Keratinocyte (primary cell): ENCODE measurements around the gene CNNM2. TPM values are rescaled to one million over a fixed set of nuclear protein-coding genes. Genes with fewer than 3 reads are reported as not detected.

Experiments
- DNase-seq: peaks from one replicate; pipeline ENCODE4 v3.0.0-alpha.2; 2011; ENCODE audit warnings: low read depth, missing footprints, low spot score
- FAIRE-seq: peaks from 2 replicates; lab custom pipeline; 2011; peaks lifted over from hg19 to GRCh38; lab: Jason Lieb, UNC
- H2AFZ ChIP-seq: 2 replicates; pipeline ENCODE4 v1.6.0; 2012; ENCODE audit warnings: low read length, control low read depth, inconsistent platforms; ENCODE audit not compliant: control insufficient read depth
- H3K27ac ChIP-seq: 2 replicates; pipeline ENCODE4 v1.5.1; 2011; ENCODE audit warnings: low read length; ENCODE audit not compliant: control insufficient read depth, insufficient read depth
- H3K27me3 ChIP-seq: 3 replicates; pipeline ENCODE4 v1.6.0; 2011; ENCODE audit warnings: low read length; ENCODE audit not compliant: control insufficient read depth, insufficient read depth; ENCODE audit errors: extremely low read depth
- H3K36me3 ChIP-seq, 2 experiments: 2 replicates in 1 of 2; 3 replicates in 1 of 2; pipeline ENCODE4 v1.5.1; 2011; ENCODE audit warnings: low read length in 2 of 2, mild to moderate bottlenecking in 1 of 2; ENCODE audit not compliant: control insufficient read depth in 2 of 2, insufficient read depth in 2 of 2; ENCODE audit errors: extremely low read depth in 1 of 2
- H3K4me1 ChIP-seq: 3 replicates; pipeline ENCODE4 v1.5.1; 2011; ENCODE audit warnings: low read length; ENCODE audit not compliant: control insufficient read depth, insufficient read depth; ENCODE audit errors: extremely low read depth
- H3K4me2 ChIP-seq: 3 replicates; pipeline ENCODE4 v1.6.0; 2011; ENCODE audit warnings: low read depth, low read length; ENCODE audit not compliant: control insufficient read depth, insufficient read depth; ENCODE audit errors: extremely low read depth
- H3K4me3 ChIP-seq, 3 experiments: fragments of 200-600 bp in 1 of 3; sonication (generic) in 1 of 3; 2 replicates in 2 of 3; 3 replicates in 1 of 3; pipeline ENCODE4 v1.5.1; 2011 to 2016; ENCODE audit warnings: low read length in 3 of 3, mild to moderate bottlenecking in 3 of 3, control low read depth in 2 of 3, inconsistent platforms in 1 of 3, low read depth in 1 of 3, mixed read lengths in 1 of 3, mixed run types in 1 of 3, moderate library complexity in 1 of 3; ENCODE audit not compliant: control insufficient read depth in 2 of 3, insufficient read depth in 2 of 3; ENCODE audit errors: extremely low read depth in 1 of 3
- H3K79me2 ChIP-seq: 2 replicates; pipeline ENCODE4 v1.6.0; 2012; ENCODE audit warnings: low read length; ENCODE audit not compliant: control insufficient read depth, insufficient read depth
- H3K9ac ChIP-seq: 3 replicates; pipeline ENCODE4 v1.6.0; 2011; ENCODE audit warnings: low read length; ENCODE audit not compliant: control insufficient read depth, insufficient read depth; ENCODE audit errors: extremely low read depth
- H3K9me1 ChIP-seq: 3 replicates; pipeline ENCODE4 v1.6.0; 2011; ENCODE audit warnings: low read length; ENCODE audit not compliant: control insufficient read depth, insufficient read depth; ENCODE audit errors: extremely low read depth
- H3K9me3 ChIP-seq: 2 replicates; pipeline ENCODE4 v1.5.1; 2012; ENCODE audit warnings: low read depth, low read length; ENCODE audit not compliant: control insufficient read depth
- H4K20me1 ChIP-seq: 3 replicates; pipeline ENCODE4 v1.6.0; 2011; ENCODE audit warnings: low read length; ENCODE audit not compliant: control insufficient read depth, insufficient read depth; ENCODE audit errors: extremely low read depth
- EZH2 ChIP-seq: IDR thresholded peaks from one replicate; pipeline ENCODE4 v1.6.1; 2012; ENCODE audit warnings: inconsistent platforms, mild to moderate bottlenecking, low read length, moderate library complexity
- dilution Hi-C: fragments of 300-500 bp; cut with MboI; formaldehyde crosslinking; loops from one replicate; pipeline ENCODE4 v1.7.0; 2020; ENCODE audit warnings: low sequenced_read_pairs; ENCODE audit not compliant: extremely low pct_ligation_motif_present
- polyA plus RNA-seq, 5 experiments: library from polyadenylated mRNA; depleted of rRNA in 3 of 5; stranded (reverse) in 3 of 5; stranded (forward) in 1 of 5; unstranded in 1 of 5; fragments of >200 nt; gene quantifications; 1 replicate in 1 of 5; 2 replicates in 3 of 5; 3 replicates in 1 of 5; pipeline versions ENCODE4 v1.2.1 to v1.2.3, GENCODE V29; 2011 to 2012; ENCODE audit warnings: missing spikeins in 2 of 5, low read depth in 1 of 5, low replicate concordance in 1 of 5
- TF ChIP-seq, protein P1 (sequence below), 3 experiments: IDR thresholded peaks in 1 of 3; conservative IDR thresholded peaks in 1 of 3; optimal IDR thresholded peaks in 1 of 3; 2 replicates in 2 of 3; 3 replicates in 1 of 3; pipeline versions ENCODE3 to v1.5.1; 2011; ENCODE audit warnings: low read length in 3 of 3, mild to moderate bottlenecking in 3 of 3, moderate library complexity in 2 of 3, control low read depth in 1 of 3, inconsistent platforms in 1 of 3; ENCODE audit not compliant: insufficient read depth in 2 of 3; ENCODE audit errors: extremely low read depth in 1 of 3

Gene CNNM2
- polyA plus RNA-seq, 1 donor (not counting 4 experiments of a cell fraction or from before 2014, with no cell fraction given) = 1.5 TPM

DNA sequence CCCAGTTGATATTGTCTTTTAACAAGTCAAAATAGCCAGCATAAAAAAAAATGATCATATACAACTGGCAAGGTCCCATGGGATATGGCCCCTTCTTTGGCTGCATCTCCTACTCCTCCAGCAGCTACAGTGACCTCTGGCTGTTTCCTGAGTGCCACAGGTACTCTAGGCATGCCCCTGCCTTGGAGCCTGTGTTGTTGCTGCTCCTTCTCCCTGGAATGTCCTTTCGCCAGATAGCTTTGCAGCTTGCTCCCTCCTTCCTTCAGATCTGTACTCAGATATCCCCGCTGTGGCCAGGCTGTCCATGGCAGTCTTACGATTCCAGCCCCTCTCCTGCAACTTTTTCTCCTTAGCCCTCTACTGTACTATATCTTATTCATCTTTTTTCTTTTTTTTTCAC lies 23.3 kb downstream of the CNNM2 start:
- Histone ChIP-seq H3K27me3 (no peaks in the 10 kb centered on the region), H3K79me2 (no peaks in the 10 kb centered on the region), H3K9me3 (no peaks in the 10 kb centered on the region), H2AFZ (no peak overlapping the region), H3K36me3 (no peaks in the 10 kb centered on the region), H3K9ac (no peak overlapping the region), H3K4me2 (no peak overlapping the region), H3K27ac (no peak overlapping the region), H4K20me1 (no peaks in the 10 kb centered on the region), H3K4me3 (no peak overlapping the region), H3K9me1 (no peaks in the 10 kb centered on the region), H3K4me1 (no peaks in the 10 kb centered on the region)
- no peak for FAIRE-seq
- dilution Hi-C loops = no loop called here
- no peak for DNase-seq
- no peak for TF ChIP-seq EZH2
- TF ChIP-seq, protein P1, sequence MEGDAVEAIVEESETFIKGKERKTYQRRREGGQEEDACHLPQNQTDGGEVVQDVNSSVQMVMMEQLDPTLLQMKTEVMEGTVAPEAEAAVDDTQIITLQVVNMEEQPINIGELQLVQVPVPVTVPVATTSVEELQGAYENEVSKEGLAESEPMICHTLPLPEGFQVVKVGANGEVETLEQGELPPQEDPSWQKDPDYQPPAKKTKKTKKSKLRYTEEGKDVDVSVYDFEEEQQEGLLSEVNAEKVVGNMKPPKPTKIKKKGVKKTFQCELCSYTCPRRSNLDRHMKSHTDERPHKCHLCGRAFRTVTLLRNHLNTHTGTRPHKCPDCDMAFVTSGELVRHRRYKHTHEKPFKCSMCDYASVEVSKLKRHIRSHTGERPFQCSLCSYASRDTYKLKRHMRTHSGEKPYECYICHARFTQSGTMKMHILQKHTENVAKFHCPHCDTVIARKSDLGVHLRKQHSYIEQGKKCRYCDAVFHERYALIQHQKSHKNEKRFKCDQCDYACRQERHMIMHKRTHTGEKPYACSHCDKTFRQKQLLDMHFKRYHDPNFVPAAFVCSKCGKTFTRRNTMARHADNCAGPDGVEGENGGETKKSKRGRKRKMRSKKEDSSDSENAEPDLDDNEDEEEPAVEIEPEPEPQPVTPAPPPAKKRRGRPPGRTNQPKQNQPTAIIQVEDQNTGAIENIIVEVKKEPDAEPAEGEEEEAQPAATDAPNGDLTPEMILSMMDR (optimal IDR thresholded peaks at IDR 0.05 in 1 of 3, IDR thresholded peaks at IDR 0.05 in 1 of 3, conservative IDR thresholded peaks at IDR 0.05 in 1 of 3; ENCODE audit: extremely low read depth in 1 of 3, insufficient read depth in 2 of 3, low read length in 3 of 3) = no peak

DNA sequence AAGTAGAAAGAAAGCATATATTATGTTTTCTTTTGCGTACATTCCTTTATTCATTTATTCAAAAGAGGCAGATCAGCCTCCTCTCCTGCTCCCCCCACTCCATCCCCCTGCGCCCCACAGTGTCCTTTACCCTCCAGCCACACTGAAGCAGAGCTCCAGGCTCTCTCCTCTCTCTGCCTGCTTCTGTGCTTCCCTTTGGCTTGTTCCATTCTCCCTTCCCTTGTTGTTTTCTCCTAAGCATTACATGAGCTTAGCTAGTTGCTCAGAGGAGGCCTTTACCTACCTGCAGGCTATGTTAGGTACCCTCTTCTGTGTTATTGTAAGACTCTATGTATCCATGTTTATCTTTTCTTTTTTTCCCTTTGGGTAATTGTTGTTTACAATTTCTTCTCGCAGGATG lies 27.4 kb downstream of the CNNM2 start:
- Histone ChIP-seq H3K4me3 (no peak overlapping the region), H4K20me1 (no peaks in the 10 kb centered on the region), H3K9me1 (no peaks in the 10 kb centered on the region), H3K27ac (no peak overlapping the region), H3K79me2 (no peaks in the 10 kb centered on the region), H3K27me3 (no peaks in the 10 kb centered on the region), H2AFZ (no peak overlapping the region), H3K4me1 (no peaks in the 10 kb centered on the region), H3K9ac (no peak overlapping the region), H3K9me3 (no peaks in the 10 kb centered on the region), H3K4me2 (no peak overlapping the region), H3K36me3 (no peaks in the 10 kb centered on the region)
- no peak for TF ChIP-seq EZH2
- TF ChIP-seq, protein P1 (optimal IDR thresholded peaks at IDR 0.05 in 1 of 3, IDR thresholded peaks at IDR 0.05 in 1 of 3, conservative IDR thresholded peaks at IDR 0.05 in 1 of 3; ENCODE audit: extremely low read depth in 1 of 3, insufficient read depth in 2 of 3, low read length in 3 of 3) = no peak
- FAIRE-seq (no peak), DNase-seq (no peak)
- dilution Hi-C loops = no loop called here
